GM18909 (cell line): Measurements from ENCODE around the gene NRXN3.

Experiments used
- ATAC-seq: cut with Tn5 transposase; IDR thresholded peaks from one replicate; pipeline ENCODE4 v1.9.1; 2021; ENCODE audit warnings: mild to moderate bottlenecking; ENCODE audit not compliant: unreplicated experiment, poor library complexity

The NRXN3 gene

GRCh38 chr14:78238141-78238540 is 68.0 kb downstream of the NRXN3 start:
- no peak for ATAC-seq

DNA sequence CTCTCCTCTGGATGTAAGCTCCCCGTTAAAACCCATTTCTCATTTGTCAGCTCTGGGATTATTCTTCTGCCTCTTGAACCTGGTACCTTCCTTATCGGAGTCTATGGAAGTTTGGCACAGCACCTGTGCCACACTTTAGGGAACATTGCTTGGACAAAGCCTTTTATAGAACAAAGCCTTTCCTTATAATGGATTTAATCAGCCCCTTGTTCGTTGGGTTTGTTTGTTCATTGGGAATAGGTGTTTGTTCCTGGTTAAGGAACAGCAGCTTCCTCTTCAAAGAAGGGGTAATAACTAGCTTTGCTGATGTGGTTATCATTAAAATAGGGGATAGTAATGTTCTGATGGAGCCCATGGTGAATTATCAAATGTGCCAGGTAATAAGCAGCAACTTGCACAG is 70.4 kb downstream of the NRXN3 start:
- ATAC-seq: no peak

- ATAC-seq: no peak
Observed at GRCh38 chr14:78242086-78242485, 71.9 kb downstream of the NRXN3 start.

GRCh38 chr14:78243187-78243586 is 73.0 kb downstream of the NRXN3 start:
- ATAC-seq: no peak

GRCh38 chr14:78245238-78245637 is 75.1 kb downstream of the NRXN3 start:
- no peak for ATAC-seq

DNA sequence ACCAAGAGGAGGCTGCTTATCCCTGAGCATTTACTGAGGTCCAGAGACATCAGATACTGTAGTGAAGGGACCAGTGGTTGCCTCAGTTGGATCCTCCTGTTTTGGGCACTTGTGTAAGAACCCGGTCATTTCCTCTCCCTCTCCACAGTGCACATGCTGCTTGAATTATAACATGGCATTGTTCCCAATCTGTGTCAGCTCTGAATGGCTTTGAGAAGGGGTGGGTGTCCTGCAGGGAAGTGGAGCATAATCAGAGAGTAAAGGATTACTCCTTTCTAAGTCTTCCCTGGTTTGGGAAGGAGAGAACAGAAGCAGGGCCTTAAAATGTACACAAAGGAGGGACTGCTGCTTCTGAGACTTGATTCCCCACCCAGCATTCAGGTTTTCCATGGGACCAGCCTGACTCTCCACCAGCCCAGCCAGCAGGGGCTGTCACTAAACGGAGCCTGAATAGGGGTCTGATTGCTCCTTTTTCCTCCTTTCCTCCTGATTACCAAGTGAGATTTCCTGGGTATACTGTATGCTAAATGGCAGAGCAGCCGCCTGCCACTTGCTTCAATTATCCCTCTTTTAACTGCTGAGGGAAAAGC is 78.4 kb downstream of the NRXN3 start:
- no peak for ATAC-seq

DNA sequence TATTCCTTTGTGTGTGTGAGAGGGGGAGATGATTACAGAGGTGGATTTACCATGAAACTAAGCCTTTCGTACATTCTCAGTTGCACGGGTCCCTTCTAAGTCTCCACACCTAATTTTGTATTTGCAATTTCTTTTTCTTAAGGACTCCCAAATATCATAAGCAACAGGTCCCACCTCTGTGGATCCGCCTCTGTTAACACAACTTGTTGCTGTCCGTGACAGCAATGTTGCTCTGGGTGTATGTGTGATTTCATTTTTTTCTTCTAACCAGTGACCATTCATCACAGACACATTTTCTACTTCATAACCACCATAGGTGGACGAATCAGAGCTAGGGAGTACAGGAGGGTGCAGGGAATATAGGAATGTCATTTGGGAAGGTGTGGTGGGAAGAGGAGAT is 81.1 kb downstream of the NRXN3 start:
- no peak for ATAC-seq

DNA sequence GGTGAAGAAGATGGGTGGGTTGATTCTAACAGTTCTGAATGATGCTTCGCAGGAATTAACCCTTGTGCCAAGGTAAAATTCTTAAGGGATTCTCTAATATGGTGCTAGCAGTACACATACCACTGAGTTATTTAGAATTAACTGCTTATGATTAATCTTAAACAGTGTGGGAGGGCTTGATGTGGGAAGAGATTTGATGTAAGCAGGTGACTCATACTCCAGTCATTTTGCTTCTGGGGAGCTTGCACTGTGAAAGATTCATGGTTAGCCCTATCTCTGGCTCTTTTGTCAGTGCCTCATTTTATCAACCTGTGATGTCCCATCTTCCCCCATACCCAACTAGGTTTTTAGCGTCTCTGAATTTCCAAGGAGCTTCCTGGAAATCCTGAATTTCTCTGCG is 83.8 kb downstream of the NRXN3 start:
- ATAC-seq: no peak

DNA sequence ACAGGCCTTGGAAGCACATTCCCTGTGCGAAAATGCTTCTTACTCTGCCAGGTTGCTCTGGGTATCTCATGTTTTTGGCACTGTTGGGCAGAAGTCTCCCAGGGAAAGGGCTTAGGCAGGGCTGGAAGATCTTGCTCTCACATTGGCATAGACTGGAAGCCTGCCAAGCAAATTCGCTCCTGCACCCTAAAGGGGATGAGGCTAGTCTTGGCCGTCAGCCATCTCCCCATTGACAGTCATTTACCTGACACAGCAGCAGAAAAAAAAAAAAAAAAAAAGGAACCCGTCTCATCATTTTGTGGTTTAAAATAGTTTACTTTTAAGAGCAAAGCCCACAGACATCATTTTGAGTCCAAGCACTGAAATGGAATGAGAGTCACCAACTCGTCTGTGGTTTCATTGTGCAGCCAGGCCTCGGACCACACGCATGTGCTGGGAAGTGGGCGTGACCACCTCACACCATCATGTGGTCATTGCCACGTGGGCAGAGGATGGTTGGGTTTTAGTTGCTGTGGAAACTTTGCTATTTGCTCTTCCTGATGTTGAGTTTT is 84.8 kb downstream of the NRXN3 start:
- peak; percentile 48 for ATAC-seq

GRCh38 chr14:78259831-78260230 is 89.7 kb downstream of the NRXN3 start:
- no peak for ATAC-seq

DNA sequence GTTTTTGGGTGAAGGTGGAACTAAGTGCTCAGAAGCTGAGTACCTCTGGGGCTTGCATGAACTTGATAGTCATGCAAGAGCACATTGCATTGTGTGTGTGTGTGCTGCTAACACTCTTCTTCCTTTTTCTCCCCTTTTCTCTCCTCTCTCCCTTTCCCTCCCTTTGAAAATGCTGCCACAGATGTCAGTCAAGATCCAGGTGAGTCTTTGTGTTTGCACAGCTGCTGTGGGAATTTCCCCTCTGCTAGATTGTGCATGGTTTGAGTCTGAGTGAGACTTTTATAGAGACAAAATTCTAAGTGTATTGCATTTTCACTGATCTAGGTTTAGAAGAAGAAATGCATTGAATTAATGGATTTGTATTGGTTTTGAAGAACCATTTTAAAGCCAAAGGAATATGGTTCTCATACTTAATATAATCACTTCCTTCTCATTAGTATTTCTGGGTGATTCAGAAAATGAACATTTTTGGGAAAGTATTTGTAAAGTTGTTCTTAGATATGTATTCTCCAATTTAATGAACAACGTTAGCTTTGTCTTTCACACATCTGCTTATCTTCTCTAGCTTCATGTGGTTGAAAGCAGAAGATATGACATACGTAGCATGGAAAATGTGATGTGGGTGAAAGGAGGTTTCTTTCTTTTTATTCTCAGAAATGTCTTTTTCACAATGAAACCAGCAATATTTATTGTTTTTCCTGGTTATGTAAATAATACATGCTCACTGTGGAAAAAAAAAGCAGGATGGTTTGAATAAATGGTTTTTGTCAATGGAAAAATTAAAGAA is 108.5 kb downstream of the NRXN3 start:
- ATAC-seq: no peak

GRCh38 chr14:78282437-78282836 is 112.3 kb downstream of the NRXN3 start:
- ATAC-seq: no peak

DNA sequence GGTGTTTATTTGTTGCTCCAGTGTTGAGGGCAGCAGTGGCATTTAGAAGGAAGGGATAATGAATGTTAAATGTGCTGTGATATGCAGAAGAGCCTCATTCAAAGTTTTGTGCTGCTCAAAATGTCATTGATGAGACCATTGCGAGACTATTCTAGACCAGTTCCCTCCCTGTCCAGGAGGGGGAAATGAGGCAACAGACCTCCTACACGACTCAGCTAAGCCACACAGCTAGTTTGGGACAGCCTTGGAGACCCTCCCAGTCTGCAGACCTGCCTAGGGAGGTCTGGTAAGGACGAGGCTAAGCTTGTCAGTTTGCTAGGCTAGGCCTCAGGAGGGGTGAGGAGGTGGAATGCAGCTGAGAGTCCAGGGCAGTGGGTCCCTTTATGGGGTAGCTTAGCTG is 116.0 kb downstream of the NRXN3 start:
- ATAC-seq: no peak

DNA sequence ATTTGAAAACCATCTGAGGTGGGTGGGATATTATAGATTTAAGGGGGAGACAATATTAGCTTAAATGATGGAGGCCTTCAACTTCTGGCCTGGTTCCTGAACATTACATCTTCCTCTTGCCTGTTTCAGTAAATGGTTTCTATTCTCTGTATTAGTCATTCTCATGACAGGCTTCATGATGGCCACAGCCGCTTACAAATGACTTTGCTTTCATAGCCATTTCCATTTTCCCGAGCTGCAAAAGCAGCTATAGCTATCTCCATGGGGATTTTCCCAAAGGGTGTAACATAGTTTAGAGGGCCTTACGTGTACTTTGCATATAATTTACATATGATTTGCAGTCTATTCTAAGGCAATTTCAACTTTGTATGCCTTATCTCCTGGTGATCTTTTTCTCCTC is 121.8 kb downstream of the NRXN3 start:
- peak; percentile 76 for ATAC-seq

DNA sequence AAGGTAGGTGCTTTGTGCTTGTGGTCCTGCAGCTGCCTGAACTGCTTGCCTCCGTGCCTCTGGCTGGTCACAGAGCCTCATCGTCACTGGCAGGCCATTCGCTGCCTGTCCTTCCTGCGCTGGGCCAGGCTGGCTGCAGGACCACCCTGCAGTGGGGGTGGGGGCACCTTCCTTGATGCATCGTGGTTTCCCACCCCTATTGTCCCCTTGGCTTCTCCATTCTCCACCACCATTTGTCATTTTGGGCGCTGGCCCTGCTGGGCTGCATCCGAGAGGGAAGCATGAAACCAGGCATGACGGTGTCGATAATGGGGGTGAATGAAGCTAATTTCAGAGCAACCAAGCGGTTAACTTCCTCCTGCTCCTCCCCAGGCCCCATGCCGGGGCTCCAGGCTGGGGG is 127.7 kb downstream of the NRXN3 start:
- ATAC-seq: no peak

DNA sequence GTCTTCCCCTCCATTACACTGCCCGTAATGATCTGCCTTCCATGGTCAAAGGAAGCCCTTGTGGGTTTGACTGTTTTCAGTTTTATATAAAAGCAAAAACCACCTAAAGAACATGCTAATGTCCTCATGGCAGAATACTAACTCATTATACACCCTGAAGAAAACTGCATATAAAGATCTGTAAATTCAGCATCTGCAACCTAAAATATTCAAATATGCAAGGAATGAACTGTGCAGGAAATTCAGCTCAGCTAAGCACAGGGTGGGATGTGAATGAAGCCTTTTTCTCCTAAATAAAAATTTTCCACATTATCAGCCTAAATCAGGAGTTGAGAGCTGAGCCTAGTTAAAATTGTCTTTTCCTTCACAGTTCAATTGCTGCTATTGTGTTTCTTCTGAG is 128.1 kb downstream of the NRXN3 start:
- ATAC-seq: no peak

- no peak for ATAC-seq
Observed at GRCh38 chr14:78302841-78303240, 132.7 kb downstream of the NRXN3 start.

DNA sequence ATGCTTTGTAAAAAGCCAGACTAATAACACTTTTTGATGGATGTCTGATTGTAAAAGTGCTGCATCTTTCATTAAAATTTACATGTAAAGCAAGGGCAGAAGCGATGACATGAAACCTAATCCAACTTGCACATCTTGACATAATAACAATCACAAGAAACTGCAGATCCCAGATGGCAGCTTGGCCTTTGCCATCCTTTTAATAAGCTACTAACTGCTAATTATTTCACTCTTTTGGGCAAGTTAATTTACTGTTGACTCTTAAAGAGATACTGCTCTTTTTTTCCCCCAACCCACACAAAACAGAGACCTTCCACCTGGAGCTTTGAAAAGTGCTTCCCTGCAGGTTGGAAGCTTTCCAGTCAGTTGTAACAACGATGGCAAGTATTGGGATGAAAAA is 137.5 kb downstream of the NRXN3 start:
- ATAC-seq: no peak

DNA sequence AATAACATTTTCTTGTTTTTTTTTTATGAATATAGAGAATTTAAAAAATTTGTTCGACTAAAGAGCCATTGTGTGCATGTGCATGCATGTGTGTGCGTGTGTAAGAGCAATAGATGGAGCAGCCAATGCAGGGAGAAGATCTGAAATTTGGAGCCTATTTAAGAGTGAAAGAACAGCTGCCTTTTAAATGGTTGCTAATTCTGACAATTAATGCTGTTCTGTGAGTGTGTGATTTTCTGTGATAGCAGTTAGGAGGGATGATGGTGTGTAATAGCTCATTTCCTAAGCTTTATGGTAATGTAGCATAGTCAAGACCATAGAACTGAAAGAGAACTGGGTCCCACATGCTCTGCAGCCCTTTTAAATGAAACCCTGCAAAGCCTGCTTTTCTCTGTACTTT is 137.9 kb downstream of the NRXN3 start:
- no peak for ATAC-seq

DNA sequence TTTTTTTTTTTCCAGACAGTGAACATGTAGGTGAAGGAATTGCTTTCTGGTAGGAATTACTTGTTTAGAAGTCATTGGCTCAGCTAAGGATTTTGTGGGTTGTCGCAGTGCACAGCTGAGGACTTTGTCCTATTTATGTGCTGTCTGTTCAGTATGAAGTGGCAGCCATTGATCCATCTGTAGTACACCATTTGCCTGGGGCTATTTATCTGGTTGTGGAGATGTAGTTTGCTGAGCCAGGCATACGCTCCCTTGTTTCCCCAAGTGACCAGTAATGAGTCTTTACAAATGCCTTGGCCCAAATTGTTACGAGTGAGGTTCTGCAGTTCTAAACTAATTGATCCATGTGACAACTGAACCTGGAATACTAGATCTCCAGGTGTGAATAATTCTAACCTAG is 140.1 kb downstream of the NRXN3 start:
- no peak for ATAC-seq

GRCh38 chr14:78313499-78313898 is 143.3 kb downstream of the NRXN3 start:
- no peak for ATAC-seq

DNA sequence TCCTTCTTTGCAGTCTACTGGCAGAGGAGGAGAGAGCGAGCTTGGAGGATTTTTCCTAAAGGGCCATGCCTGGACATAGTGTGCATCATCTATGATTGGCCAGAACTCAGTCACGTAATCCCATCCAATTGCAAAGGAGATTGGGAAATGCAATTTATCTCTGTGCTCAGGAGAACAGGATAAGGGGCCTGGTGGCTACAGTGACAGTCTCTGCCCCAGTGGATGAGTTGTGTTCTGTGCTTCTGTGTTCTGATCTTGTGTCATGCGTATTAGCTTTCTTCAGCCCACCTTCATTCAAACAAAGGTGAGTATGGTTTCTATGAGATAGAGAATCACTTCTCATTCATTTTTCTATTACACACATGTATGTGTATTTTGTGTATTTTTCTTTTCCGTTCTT is 144.3 kb downstream of the NRXN3 start:
- ATAC-seq: no peak
